HG03521 (cell line): ENCODE data around the gene KRTAP12-1.

Experiments used
- ATAC-seq: cut with Tn5 transposase; IDR thresholded peaks from one replicate; pipeline ENCODE4 v1.9.1; 2021; ENCODE audit warnings: mild to moderate bottlenecking, moderate library complexity; ENCODE audit not compliant: unreplicated experiment

The KRTAP12-1 gene

GRCh38 chr21:44681861-44682579 lies at the start of gene KRTAP12-1:
KRTAP12-1 (minus strand) TSS chr21:44682163; CDS start chr21:44682123, 40 bp downstream.
- no peak for ATAC-seq

- no peak for ATAC-seq
These were observed 49.1 kb upstream of the KRTAP12-1 start for GRCh38 chr21:44730951-44731579.

- ATAC-seq: no peak
These were observed 48.0 kb upstream of the KRTAP12-1 start for GRCh38 chr21:44730028-44730395.

- no peak for ATAC-seq
These were observed 47.5 kb upstream of the KRTAP12-1 start for GRCh38 chr21:44729336-44730027.

GRCh38 chr21:44728716-44729115 lies 46.8 kb upstream of the KRTAP12-1 start:
- ATAC-seq: no peak

- ATAC-seq: no peak
These were observed 45.8 kb upstream of the KRTAP12-1 start for GRCh38 chr21:44727757-44728156.

- no peak for ATAC-seq
These were observed 45.4 kb upstream of the KRTAP12-1 start for GRCh38 chr21:44727321-44727720.

GRCh38 chr21:44726826-44727225 lies 44.9 kb upstream of the KRTAP12-1 start:
- ATAC-seq: no peak

GRCh38 chr21:44724926-44725325 lies 43.0 kb upstream of the KRTAP12-1 start:
- ATAC-seq: no peak

- ATAC-seq: no peak
These were observed 42.2 kb upstream of the KRTAP12-1 start for GRCh38 chr21:44724196-44724595.

GRCh38 chr21:44723177-44724131 lies 41.5 kb upstream of the KRTAP12-1 start:
- ATAC-seq: no peak

GRCh38 chr21:44722731-44723130 lies 40.8 kb upstream of the KRTAP12-1 start:
- no peak for ATAC-seq

GRCh38 chr21:44720170-44720569 lies 38.2 kb upstream of the KRTAP12-1 start:
- ATAC-seq: no peak

GRCh38 chr21:44718571-44718970 lies 36.6 kb upstream of the KRTAP12-1 start:
- no peak for ATAC-seq

GRCh38 chr21:44718093-44718492 lies 36.1 kb upstream of the KRTAP12-1 start:
- ATAC-seq: no peak

GRCh38 chr21:44716984-44717383 lies 35.0 kb upstream of the KRTAP12-1 start:
- ATAC-seq: no peak

- ATAC-seq: no peak
These were observed 32.9 kb upstream of the KRTAP12-1 start for GRCh38 chr21:44714905-44715304.

GRCh38 chr21:44713846-44714245 lies 31.9 kb upstream of the KRTAP12-1 start:
- no peak for ATAC-seq

GRCh38 chr21:44713130-44713529 lies 31.2 kb upstream of the KRTAP12-1 start:
- no peak for ATAC-seq

GRCh38 chr21:44712203-44713028 lies 30.5 kb upstream of the KRTAP12-1 start:
- no peak for ATAC-seq
